Measurements from ENCODE around the gene TRNP1. TPM values are rescaled to one million over a fixed set of nuclear protein-coding genes. Genes with fewer than 3 reads are reported as not detected.

TRNP1 gene
- total RNA-seq, 1 donor, result 19.1 TPM

- no peak for DNase-seq (ENCODE audit: low read depth)
- H3K4me3 ChIP-seq (ENCODE audit: low read depth, low read length), result no peak overlapping the region
- TF ChIP-seq, protein P1, sequence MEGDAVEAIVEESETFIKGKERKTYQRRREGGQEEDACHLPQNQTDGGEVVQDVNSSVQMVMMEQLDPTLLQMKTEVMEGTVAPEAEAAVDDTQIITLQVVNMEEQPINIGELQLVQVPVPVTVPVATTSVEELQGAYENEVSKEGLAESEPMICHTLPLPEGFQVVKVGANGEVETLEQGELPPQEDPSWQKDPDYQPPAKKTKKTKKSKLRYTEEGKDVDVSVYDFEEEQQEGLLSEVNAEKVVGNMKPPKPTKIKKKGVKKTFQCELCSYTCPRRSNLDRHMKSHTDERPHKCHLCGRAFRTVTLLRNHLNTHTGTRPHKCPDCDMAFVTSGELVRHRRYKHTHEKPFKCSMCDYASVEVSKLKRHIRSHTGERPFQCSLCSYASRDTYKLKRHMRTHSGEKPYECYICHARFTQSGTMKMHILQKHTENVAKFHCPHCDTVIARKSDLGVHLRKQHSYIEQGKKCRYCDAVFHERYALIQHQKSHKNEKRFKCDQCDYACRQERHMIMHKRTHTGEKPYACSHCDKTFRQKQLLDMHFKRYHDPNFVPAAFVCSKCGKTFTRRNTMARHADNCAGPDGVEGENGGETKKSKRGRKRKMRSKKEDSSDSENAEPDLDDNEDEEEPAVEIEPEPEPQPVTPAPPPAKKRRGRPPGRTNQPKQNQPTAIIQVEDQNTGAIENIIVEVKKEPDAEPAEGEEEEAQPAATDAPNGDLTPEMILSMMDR (IDR thresholded peaks at IDR 0.05; ENCODE audit: insufficient read depth, low read length), result no peak
These were observed 42.9 kb upstream of the TRNP1 start for GRCh38 chr1:26950602-26951001.

DNA sequence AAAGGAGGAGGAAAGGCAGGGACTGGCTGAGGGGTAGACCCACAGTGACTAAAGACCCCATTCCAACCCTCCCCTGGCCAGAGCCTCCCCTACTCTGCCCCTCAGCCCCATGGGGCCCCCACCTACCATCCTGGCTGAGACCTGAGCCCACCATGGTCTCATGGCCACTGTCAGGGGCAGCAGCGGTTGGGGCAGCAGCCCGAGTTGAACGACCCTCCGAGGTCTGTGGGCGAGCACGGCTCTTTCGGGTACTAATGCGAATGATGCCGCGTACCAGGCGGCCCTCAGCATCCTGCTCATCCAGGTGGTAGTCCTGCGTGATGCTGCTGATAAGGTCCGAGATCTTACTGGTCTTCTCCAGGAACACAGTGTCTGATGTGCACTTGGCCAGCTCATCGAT is 42.3 kb upstream of the TRNP1 start:
- TF ChIP-seq, protein P1 (IDR thresholded peaks at IDR 0.05; ENCODE audit: insufficient read depth, low read length), result no peak
- no peak overlapping the region for H3K4me3 ChIP-seq (ENCODE audit: low read depth, low read length)
- DNase-seq (ENCODE audit: low read depth), result no peak

- TF ChIP-seq, protein P1 (IDR thresholded peaks at IDR 0.05; ENCODE audit: insufficient read depth, low read length), result no peak
- DNase-seq (ENCODE audit: low read depth), result no peak
- no peak overlapping the region for H3K4me3 ChIP-seq (ENCODE audit: low read depth, low read length)
These were observed 41.5 kb upstream of the TRNP1 start for GRCh38 chr1:26951821-26952497.

GRCh38 chr1:26953374-26953773 is 40.1 kb upstream of the TRNP1 start:
- no peak for DNase-seq (ENCODE audit: low read depth)
- H3K4me3 ChIP-seq (ENCODE audit: low read depth, low read length), result no peak overlapping the region
- TF ChIP-seq, protein P1 (IDR thresholded peaks at IDR 0.05; ENCODE audit: insufficient read depth, low read length), result no peak

DNA sequence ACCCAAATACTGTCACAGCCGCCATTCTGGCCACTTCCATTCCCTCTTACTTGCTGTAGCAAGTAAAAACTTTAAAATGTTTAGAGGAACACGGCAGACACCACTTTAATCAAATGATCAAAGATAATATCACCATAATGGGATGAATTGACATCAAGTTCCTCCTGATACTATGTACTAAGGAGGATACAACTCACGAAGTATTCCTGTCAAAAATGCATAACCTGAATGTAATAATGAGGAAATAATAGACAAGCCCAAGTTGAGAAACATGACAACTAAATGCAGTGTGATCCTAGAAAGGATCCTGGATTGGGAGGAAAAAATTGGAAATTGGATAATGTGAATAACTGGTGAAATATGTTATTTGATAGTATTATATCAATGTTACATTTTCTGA is 37.2 kb upstream of the TRNP1 start:
- TF ChIP-seq, protein P1 (IDR thresholded peaks at IDR 0.05; ENCODE audit: insufficient read depth, low read length), result no peak
- H3K4me3 ChIP-seq (ENCODE audit: low read depth, low read length), result no peak overlapping the region
- no peak for DNase-seq (ENCODE audit: low read depth)

DNA sequence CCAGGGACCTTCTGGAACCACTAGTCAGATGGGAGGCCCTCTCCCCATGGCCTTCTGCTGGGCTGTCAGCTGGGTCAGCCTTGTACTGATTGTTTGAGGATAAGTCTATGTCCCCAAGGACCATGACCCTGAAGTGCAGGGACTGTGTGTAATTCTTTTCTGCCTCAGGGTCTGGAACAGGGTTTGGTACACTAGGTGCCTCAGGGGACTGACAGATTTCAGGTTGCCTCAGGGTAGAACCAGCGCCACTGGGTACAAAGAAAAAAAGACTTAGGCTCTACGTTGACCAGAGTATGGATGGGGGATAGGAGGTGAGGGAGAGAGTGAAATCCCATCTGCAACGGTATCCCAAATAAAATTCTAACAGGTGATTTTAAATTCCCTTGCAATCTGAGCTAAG is 36.2 kb upstream of the TRNP1 start:
- TF ChIP-seq, protein P1 (IDR thresholded peaks at IDR 0.05; ENCODE audit: insufficient read depth, low read length), result no peak
- H3K4me3 ChIP-seq (ENCODE audit: low read depth, low read length), result no peak overlapping the region
- no peak for DNase-seq (ENCODE audit: low read depth)

DNA sequence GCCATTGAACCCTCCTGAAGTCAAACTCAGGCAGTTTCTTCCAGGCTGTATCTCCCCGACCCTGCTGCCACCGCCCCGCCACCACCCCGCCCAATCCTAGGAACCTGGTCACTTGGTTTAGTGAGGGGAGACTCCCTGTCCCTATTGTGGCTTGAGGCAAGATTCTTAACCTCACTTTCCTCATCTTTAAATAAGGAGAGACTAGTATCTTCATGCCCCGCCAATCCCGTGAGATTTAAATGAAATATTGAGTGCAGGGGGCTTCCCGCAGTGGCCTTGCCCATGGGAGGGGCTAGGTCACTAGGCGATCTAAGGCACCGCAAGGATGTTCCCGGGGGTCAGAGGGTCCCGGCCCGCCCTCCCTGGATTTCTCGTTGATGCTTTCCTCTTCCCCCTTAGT is 34.2 kb upstream of the TRNP1 start:
- DNase-seq (ENCODE audit: low read depth), result no peak
- H3K4me3 ChIP-seq (ENCODE audit: low read depth, low read length), result no peak overlapping the region
- TF ChIP-seq, protein P1 (IDR thresholded peaks at IDR 0.05; ENCODE audit: insufficient read depth, low read length), result no peak

Measured in fibroblast of the aortic adventitia (primary cell).